ENCODE results near the gene DYRK1A. TPM values are rescaled to one million over a fixed set of nuclear protein-coding genes. Genes with fewer than 3 reads are reported as not detected.

Gene DYRK1A
- total RNA-seq, 1 experiment from 2014 or later = 49.3 TPM

DNA sequence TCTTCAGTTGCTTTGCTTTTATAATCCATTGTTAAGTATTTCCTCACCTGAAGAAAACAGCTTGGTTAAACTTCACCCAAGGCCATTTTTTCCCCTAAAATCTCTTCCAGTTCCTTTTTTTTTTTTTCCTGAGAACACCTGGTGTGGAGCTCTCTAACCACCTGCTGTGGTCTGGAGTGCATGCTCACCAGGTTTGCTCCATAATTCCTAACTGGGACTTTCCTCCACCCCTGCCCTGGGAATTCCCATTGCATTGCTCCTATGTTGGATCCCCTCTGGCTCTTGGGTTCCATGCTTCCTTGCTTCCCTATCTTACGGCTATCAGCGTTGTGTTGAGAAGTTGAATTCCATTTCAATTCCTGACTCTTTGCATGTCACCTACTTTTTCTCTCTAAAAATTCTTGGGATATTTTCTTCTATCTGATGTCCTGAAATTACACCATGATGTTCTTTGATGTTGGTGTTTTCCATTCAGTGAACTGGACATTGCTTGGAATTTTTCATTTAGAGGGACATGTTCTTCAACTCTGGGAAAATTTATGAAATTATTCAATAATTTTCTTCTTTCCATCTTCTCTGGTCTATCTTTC lies 19.6 kb upstream of the DYRK1A start:
- Histone ChIP-seq H3K4me1 (ENCODE audit: control insufficient read depth in 1 of 2, insufficient read depth in 2 of 2, low read length in 2 of 2) (no peaks in the 10 kb centered on the region), H3K9me3 (ENCODE audit: control insufficient read depth in 1 of 2, insufficient read depth in 1 of 2, low read depth in 1 of 2, low read length in 2 of 2) (peaks cover 9 to 17% of the 10 kb centered on the region in 2 experiments; a peak in 2 of 4 replicates), H3K9me2 (ENCODE audit: insufficient read depth) (no peaks in the 10 kb centered on the region), H3K27ac (ENCODE audit: low read depth, low read length) (no peak overlapping the region), H3K27me3 (ENCODE audit: insufficient read depth, low read length) (no peaks in the 10 kb centered on the region), H3K9ac (ENCODE audit: low read length) (no peak overlapping the region), H2AFZ (ENCODE audit: low read depth, low read length, poor library complexity, severe bottlenecking) (no peak overlapping the region), H3K4me2 (ENCODE audit: low read length) (no peak overlapping the region), H3K79me2 (ENCODE audit: insufficient read depth, low read length) (no peaks in the 10 kb centered on the region), H3K36me3 (ENCODE audit: control insufficient read depth in 1 of 2, insufficient read depth in 2 of 2, low read length in 2 of 2) (no peaks in the 10 kb centered on the region), H3K4me3 (replicated peaks in 1 of 2; ENCODE audit: low read depth in 1 of 2, low read length in 2 of 2) (no peak overlapping the region), H4K20me1 (ENCODE audit: insufficient read depth) (no peaks in the 10 kb centered on the region)
- BruUV-seq (replicated peaks) = no TSS peak
- no peak for TF ChIP-seq TCF7L2 (IDR thresholded peaks at IDR 0.05; ENCODE audit: borderline replicate concordance, extremely low read depth, insufficient read depth, insufficient read length)
- no peak for TF ChIP-seq EZH2phosphoT487 (IDR thresholded peaks at IDR 0.05; ENCODE audit: borderline replicate concordance)
- TF ChIP-seq CBX3 (IDR thresholded peaks at IDR 0.05; ENCODE audit: low read depth) = no peak
- TF ChIP-seq CEBPB (IDR thresholded peaks at IDR 0.05; ENCODE audit: low read depth) = no peak
- TF ChIP-seq YY1 (IDR thresholded peaks at IDR 0.05; ENCODE audit: extremely low read depth, insufficient replicate concordance, low read depth, low read length) = no peak
- TF ChIP-seq ZFX (IDR thresholded peaks at IDR 0.05) = no peak
- no peak for TF ChIP-seq POLR2A (IDR thresholded peaks at IDR 0.05; ENCODE audit: borderline replicate concordance, extremely low read depth, insufficient read depth, insufficient read length)
- ChIA-PET POLR2A (no interaction called here), CTCF (no interaction called here), RAD21 (ENCODE audit: low non-redundant PET in 1 of 2, low total read pairs in 2 of 2, uncharacterized antibody in 2 of 2, unreplicated experiment in 2 of 2) (no interaction called here)
- intact Hi-C loops (cut with micrococcal nuclease) = no loop called here
- ATAC-seq = no peak
- DNase-seq (ENCODE audit: low read depth, low spot score) = no peak

DNA sequence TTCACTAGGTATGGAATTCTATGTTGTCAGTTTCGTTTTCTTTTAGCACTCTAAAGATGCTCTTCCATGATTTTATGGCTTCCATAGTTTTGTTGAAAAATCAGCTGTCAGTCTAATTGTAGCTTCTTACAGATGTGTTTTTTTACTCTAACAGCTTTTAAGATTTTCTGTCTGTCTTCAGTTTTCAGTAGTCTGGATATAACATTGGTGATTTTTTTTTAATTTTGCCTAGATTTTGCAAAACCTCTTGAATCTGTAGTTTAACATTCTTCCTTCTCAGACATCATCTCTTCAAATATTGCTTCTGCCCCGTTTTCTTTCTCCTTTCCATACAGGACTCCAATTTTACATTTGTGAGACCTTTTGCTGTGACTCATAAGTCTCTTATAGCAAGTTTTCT lies 17.9 kb upstream of the DYRK1A start:
- H4K20me1 ChIP-seq (ENCODE audit: insufficient read depth) = no peaks in the 10 kb centered on the region
- no peak overlapping the region for H3K4me2 ChIP-seq (ENCODE audit: low read length)
- POLR2A ChIA-PET = no interaction called here
- BruUV-seq (replicated peaks) = no TSS peak
- no peaks in the 10 kb centered on the region for H3K79me2 ChIP-seq (ENCODE audit: insufficient read depth, low read length)
- intact Hi-C loops (cut with micrococcal nuclease) = no loop called here
- DNase-seq (ENCODE audit: low read depth, low spot score) (no peak), ATAC-seq (no peak)
- H2AFZ ChIP-seq (ENCODE audit: low read depth, low read length, poor library complexity, severe bottlenecking) = no peak overlapping the region
- no peaks in the 10 kb centered on the region for H3K4me1 ChIP-seq (ENCODE audit: control insufficient read depth in 1 of 2, insufficient read depth in 2 of 2, low read length in 2 of 2)
- no peak overlapping the region for H3K9ac ChIP-seq (ENCODE audit: low read length)
- H3K27ac ChIP-seq (ENCODE audit: low read depth, low read length) = no peak overlapping the region
- CTCF ChIA-PET = no interaction called here
- H3K27me3 ChIP-seq (ENCODE audit: insufficient read depth, low read length) = no peaks in the 10 kb centered on the region
- RAD21 ChIA-PET (ENCODE audit: low non-redundant PET in 1 of 2, low total read pairs in 2 of 2, uncharacterized antibody in 2 of 2, unreplicated experiment in 2 of 2) = no interaction called here
- H3K36me3 ChIP-seq (ENCODE audit: control insufficient read depth in 1 of 2, insufficient read depth in 2 of 2, low read length in 2 of 2) = no peaks in the 10 kb centered on the region
- TF ChIP-seq YY1 (IDR thresholded peaks at IDR 0.05; ENCODE audit: extremely low read depth, insufficient replicate concordance, low read depth, low read length) (no peak), CBX3 (IDR thresholded peaks at IDR 0.05; ENCODE audit: low read depth) (peak; percentile 86; the same call in 1 of the 2 replicates)
- no peaks in the 10 kb centered on the region for H3K9me2 ChIP-seq (ENCODE audit: insufficient read depth)
- H3K9me3 ChIP-seq (ENCODE audit: control insufficient read depth in 1 of 2, insufficient read depth in 1 of 2, low read depth in 1 of 2, low read length in 2 of 2) = peaks cover 9 to 17% of the 10 kb centered on the region in 2 experiments; a peak in 2 of 4 replicates
- no peak overlapping the region for H3K4me3 ChIP-seq (replicated peaks in 1 of 2; ENCODE audit: low read depth in 1 of 2, low read length in 2 of 2)
